GM19043 (cell line): Measurements from ENCODE around the gene PRKCD.

Experiments used
- ATAC-seq: cut with Tn5 transposase; IDR thresholded peaks from one replicate; pipeline ENCODE4 v1.9.1; 2021; ENCODE audit warnings: low read depth; ENCODE audit not compliant: unreplicated experiment

Gene PRKCD

DNA sequence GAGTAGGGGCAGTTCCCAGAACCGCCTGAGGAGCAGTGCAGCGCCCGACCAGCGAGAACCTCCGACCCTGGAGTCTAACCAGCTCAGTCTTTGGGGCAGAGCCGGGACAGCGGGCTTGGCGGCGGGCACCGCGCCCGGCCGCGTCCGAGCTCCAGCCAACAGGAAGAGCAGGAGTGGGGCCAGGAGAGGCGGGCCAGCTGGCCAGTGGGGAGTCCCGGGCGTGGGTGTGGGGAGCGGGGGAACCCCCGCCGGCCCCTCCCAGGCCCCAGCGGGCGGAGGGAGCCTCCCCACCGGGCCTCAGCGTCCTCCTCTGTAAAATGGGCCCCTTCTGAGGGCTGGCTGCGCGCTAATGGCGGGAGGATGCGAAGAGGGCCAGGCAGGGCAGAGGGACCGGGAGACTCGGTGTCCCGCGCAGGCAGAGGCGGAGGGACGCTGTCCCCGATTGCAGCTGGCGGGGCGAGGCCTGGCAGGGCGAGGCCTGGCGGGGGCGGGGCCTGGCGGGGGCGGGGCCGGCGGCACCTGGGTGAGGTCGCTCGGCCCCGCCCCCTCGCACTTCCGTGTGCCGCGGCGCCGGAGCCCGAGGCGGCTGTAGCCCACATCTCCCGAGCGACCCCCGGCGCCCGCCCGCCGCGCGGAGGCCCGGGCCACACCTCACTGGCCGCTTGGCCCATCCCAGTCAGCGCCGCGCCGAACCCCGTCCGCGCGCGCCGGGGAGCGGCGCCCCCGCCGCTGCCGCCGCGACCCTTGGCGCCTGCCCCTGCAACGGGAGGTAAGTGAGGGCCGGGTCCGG lies at the start of gene PRKCD:
Gene PRKCD (plus strand): TSS at position 550 of the 790 bp plus-strand sequence. CDS start 17,214 bp downstream, outside the sequence.
- peak; percentile 39 for ATAC-seq

DNA sequence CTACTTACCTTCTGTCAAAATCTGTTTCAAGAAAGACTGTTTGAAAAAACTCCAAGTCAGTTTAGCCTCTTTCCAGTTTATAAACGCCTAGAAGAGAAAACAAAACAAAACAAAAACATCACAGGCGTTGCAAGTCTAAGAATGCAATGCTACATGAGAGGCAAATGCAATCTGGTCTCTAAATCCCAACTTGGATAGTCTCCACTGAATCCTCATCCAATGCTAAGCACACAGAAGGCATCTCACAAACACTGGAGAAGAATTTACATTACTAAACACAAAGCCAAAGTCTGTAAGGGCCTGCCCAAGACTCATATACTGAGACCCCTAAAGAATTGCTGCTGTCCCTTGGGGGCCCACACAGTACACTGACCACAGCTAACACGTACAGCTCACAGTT lies 49.2 kb upstream of the PRKCD start:
- ATAC-seq, result no peak

DNA sequence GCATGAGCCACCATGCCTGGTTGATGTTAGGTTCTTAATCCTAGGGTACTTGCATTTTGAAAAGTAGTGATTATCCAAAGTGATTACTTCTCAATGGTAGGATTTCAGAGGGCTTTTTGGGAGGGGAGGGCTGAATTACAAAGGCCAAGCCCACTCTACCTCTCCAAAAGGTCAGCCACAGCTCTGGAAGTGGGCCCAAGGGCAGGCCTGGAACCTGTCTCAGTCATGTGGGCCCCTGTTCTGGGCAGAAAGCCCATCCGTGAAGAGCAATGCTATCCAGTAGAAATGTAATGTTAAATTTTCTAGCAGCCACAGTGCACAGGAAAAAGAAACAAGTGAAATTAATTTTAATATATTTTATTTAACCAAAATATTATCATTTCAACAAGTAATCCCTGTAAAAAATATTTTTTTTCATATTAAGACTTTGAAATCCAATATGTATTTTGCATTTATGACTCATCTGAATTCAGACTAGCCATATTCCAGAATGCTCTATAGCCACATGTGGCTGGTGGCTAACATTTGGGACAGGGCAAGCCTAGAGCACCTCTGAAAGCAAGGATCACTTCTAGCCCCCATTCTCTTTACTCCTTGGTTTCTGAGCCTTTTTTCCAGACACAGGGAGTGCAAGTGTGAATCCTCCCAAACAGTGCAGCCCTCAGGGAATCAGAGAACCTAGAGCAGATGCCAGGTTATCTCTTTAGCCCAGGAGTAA lies 47.6 kb upstream of the PRKCD start:
- ATAC-seq, result no peak

- ATAC-seq, result peak; percentile 63
Observed at GRCh38 chr3:53114011-53114400, 47.0 kb upstream of the PRKCD start.

DNA sequence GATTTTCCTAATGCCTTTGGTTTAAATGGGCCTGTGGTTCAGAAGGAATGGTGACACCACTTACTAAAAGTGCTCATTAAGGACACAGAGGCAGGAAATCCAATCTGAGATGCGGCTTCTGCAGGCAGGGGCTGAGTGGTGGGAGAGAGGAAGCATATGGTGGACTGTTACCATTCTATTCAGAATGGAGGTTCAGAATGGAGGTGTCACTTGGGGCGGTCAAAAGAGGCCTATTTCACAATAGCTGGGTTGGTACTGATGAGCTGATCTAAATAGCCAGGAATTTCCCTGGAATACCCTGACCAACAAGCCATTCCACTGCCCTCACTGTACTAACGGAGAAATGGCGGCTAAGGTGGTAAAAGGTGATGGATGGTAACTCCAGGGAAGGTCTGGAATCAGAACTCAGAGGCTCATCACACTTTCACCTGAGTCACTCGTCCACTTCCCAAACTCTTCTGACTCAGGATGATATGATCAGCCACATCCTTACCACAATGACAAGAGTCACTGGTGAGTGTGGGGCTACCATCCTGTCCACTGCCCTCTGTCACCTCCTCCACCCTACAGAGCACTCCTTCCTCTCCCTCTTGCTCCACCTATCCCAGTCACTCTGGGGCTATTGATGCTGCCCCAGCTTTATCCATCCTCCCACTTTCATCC lies 46.5 kb upstream of the PRKCD start:
- ATAC-seq, result no peak

DNA sequence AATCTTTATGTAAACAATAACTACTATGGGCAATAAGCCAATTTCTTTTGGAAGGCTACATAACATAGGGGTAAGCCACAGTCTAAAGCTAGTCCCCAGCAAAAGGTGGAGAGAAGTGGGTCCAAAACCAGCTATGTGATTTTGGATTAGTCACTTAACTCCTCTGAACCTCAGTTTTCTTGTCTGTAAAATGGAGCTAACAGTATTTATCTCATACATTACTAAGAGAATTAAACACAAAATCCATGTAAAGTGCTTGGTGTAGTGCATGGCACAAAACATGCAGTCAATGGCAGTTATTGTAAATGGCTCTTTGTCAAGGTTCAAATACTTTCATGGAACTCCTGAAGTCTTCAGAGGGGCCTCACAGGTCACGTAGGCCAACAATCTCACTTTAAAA lies 44.1 kb upstream of the PRKCD start:
- no peak for ATAC-seq

DNA sequence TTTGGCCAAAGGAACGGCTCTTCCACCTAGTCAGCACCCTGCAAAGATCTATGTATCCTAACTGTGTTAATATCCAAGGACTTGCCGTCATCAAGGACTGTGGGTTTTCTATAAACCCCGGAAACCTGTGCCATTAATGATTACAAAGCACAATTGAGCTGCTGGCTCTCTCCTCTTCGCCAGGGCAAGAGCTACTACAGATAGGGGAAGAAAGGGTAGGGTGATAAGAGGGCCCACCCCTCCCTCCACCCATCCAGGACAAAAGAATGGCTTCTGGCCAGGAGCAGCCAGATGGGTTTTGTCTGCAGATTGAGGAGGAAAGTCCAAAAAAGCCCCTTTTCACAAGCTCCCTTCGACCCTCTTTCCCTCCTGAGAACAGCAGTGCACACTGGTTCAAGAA lies 40.7 kb upstream of the PRKCD start:
- ATAC-seq, result no peak

DNA sequence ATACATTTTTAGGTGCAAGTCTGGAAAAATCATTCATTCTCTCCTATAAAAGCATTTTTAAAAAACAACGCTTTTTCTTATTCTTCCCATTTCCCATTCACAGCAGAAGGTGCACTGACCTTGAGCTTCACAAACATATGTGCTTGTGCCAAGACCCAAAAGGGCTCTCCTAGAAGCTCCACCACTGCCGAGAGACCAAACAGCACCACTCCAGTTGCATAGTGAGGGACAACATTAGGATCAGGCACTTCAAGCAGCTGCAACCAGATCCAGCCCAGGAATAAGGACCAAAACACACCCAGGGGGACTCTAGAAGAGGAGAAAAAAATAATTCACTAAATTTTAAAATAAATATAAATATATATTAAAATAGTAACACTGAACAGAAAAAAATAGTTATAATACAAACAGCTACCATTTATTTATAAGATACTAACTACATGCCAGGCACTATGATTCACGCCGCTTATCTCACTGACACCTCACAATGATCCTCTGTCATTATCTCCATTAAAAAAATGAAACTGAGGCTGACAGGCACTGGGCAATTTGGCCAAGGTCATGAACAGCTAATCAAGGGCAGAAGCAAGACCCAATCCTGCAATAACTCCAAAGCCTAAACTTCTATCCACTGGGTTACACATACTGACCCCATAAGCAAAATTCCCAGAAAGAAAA lies 38.6 kb upstream of the PRKCD start:
- ATAC-seq, result no peak

- no peak for ATAC-seq
Observed at GRCh38 chr3:53122933-53123305, 38.1 kb upstream of the PRKCD start.

GRCh38 chr3:53123510-53123909 lies 37.5 kb upstream of the PRKCD start:
- ATAC-seq, result no peak

DNA sequence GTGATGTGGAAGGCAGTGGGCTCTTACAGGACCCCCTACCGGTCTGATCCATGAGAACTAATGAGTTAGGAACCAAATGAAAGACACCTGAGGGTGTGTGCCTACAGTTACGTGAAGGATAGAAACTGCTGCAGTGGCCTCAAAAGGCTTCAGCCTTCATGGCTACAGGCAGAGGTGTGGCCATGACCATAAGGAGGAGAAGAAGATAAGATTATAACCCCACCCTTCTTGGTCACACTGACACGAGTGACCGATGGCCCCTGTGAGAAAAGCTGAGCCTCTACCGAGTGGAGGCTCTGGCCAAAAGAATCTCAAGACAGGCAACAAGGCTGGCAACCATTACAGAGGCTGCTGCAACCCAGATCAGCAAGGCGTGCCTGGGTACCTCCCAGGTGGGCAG lies 37.1 kb upstream of the PRKCD start:
- no peak for ATAC-seq

- ATAC-seq, result no peak
Observed at GRCh38 chr3:53126601-53127000, 34.4 kb upstream of the PRKCD start.

DNA sequence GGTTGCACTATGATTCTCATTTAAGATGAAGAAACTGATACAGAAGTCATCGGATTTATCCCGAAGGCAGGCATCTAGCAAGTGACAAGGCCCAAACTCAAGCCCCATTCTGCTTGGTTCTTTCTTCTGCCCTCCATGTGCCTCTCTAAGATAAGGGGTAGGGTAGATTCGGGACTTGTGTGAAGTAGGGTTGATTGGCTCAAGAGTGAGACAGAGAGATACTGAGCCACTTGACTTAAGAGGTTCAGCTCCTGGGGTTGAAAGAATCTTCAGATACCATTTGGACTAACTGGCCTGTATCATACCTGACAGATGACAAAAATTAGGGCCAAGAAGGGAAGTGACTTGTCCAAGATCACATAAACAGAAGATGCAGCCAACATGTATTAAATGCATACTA lies 31.7 kb upstream of the PRKCD start:
- ATAC-seq, result no peak

GRCh38 chr3:53130179-53131061 lies 30.6 kb upstream of the PRKCD start, which contains the start of gene RFT1:
TSS of gene RFT1 (minus strand) at chr3:53130435. CDS start at chr3:53130400, 35 bp downstream.
- ATAC-seq, result peak; percentile 72

DNA sequence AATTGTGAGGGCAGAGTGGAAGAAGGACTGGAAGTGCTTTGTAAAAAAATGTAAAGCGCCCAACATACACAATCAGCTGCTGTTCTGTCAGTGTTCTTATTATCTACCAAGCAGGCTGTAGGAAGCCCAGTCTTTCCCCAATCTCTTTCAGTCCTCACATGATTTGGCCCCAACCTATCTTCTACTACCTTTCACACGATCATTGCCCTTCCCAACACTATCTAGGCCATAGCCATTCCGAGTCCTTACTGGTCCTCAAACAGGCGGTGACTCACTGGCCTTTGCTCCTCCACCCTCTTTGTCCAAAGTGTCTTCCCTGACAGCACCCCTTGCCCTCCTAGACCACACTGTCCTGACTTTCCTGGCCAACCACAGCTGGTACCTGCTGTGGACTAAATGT lies 29.9 kb upstream of the PRKCD start:
- no peak for ATAC-seq

GRCh38 chr3:53132347-53132746 lies 28.7 kb upstream of the PRKCD start:
- no peak for ATAC-seq

GRCh38 chr3:53134631-53135232 lies 26.3 kb upstream of the PRKCD start:
- peak; percentile 49 for ATAC-seq

DNA sequence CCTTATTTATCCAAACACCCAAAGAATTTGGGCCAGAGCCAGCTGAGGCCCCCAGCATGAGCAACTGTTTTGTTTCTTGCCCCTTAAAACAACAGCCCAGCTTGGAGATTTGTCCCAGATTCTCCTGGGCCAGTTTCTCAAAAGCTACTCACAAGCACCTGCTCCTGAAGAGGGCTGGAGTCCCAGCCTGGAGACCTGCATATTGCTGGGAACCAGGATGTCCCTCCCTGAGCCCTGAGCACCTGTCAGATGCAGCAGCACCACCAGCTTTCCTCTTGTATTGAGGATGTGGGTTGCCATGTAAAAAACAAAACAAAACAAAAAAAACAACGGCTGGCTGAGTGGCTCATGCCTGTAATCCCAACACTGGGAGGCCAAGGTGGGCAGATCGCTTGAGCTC lies 23.8 kb upstream of the PRKCD start:
- no peak for ATAC-seq

DNA sequence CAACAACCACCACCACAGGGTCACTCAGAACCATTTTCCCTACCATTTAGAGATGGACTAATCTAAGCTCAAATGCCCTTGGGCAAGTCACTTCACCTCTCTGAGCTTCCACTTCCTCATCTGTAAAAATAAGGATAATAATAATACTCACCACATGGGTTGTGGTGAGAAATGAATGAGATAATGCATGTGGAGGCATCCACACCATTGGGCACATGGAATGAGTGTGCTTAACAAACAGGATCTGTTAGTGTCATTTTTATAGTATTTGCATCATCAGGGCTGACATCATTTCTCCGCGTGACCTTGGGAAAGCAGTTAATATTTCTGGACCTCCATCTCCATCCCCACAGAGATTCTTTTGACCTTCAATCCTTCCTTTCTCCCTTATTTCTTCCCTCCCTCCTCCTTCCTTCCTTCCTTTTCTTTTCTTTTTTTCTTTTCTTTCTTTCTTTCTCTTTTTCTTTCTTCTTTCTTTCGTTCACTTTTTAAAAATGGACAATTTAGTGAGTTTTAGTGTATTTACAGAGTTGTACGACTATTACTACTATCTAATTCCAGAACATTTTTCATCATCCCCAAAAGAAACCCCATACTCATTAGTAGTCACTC lies 23.1 kb upstream of the PRKCD start:
- no peak for ATAC-seq
